LNCaP clone FGC (cell line): Measurements from ENCODE around the gene CCL1.

Source experiments
- DNase-seq: peaks from one replicate; pipeline ENCODE4 v3.0.0-alpha.2; 2011; ENCODE audit warnings: low read depth
- H3K4me3 ChIP-seq: 2 replicates; pipeline ENCODE4 v1.5.1; 2011; ENCODE audit warnings: mild to moderate bottlenecking, low read depth, low read length, control low read depth
- CTCF ChIP-seq: IDR thresholded peaks from 2 replicates; pipeline ENCODE4 v1.5.1; 2012; ENCODE audit warnings: mild to moderate bottlenecking; ENCODE audit not compliant: control insufficient read depth, insufficient read depth; ENCODE audit errors: extremely low read depth

CCL1 gene

GRCh38 chr17:34401165-34401564 lies 38.1 kb upstream of the CCL1 start:
- H3K4me3 ChIP-seq: no peak overlapping the region
- no peak for DNase-seq
- TF ChIP-seq CTCF: no peak

GRCh38 chr17:34400301-34400931 lies 37.4 kb upstream of the CCL1 start:
- no peak for TF ChIP-seq CTCF
- H3K4me3 ChIP-seq: no peak overlapping the region
- DNase-seq: no peak

- no peak for TF ChIP-seq CTCF
- no peak for DNase-seq
- H3K4me3 ChIP-seq: no peak overlapping the region
Observed at GRCh38 chr17:34399725-34400124, 36.7 kb upstream of the CCL1 start.

DNA sequence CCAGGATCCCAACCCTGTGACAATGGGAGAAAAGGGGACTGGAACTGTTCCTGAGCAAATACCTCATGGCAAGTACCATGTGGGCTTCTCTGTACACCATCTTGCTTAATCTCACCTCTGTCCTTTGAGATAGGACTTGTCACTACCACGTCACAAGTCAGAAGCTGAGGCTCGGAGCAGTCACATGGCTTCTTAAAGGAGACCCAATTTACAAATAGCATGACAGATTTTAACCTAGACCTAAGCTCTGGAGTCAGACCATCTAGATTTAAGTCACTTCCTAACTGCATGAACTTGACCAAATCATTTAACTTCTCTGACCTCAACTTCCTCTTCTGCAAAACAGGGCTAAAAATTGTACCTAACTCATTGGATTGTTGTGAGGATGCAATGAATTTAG lies 36.0 kb upstream of the CCL1 start:
- no peak for TF ChIP-seq CTCF
- no peak overlapping the region for H3K4me3 ChIP-seq
- DNase-seq: no peak

DNA sequence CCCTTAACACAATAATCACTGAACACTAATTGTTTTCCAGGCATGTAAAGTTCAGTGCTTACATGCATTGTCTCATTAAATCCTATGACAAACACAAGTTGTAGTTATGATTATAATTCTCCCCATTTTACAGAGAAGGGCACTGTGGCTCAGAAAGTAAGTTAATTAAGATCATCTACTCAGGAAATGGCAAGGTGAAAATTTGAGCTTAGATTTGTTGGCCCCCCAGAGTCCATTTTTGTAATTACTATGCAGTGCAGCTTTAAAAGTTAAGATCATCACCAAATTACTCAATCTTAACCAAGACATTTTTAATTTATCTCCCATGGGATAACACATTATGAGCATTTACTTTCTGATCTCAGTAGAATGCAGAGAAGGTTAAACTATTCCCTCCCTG lies 34.2 kb upstream of the CCL1 start:
- no peak overlapping the region for H3K4me3 ChIP-seq
- no peak for TF ChIP-seq CTCF
- no peak for DNase-seq

GRCh38 chr17:34393401-34393800 lies 30.4 kb upstream of the CCL1 start:
- no peak for TF ChIP-seq CTCF
- no peak overlapping the region for H3K4me3 ChIP-seq
- DNase-seq: no peak

GRCh38 chr17:34391241-34391640 lies 28.2 kb upstream of the CCL1 start:
- TF ChIP-seq CTCF: no peak
- H3K4me3 ChIP-seq: no peak overlapping the region
- DNase-seq: no peak
